Activated CD4-positive, alpha-beta T cell treated with anti-CD3 and anti-CD28 coated beads for 1 hour (primary cell): ENCODE measurements around the gene GNS.

Experiments used
- DNase-seq: peaks from one replicate; pipeline ENCODE4 v3.0.0-alpha.2; 2020

Gene GNS

DNA sequence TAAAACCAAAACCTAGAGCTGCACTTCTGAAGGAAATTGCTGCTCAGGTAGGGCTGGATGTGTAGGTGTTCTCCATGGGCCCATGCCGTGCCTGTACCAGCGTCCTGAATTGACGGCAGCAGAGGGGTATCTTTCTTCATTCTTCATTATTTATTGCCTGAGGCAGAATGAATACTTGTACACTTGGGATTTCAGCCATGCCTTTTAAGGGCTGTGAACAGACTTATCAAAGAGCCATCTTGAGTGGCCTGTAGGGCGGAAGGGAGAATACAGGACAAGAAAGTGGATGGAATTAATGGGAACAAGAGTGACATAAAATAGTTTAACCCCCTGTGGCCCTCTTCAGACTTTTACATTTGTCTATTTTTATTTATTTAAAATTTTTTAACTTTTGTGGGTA is 87.5 kb downstream of the GNS start:
- no peak for DNase-seq

DNA sequence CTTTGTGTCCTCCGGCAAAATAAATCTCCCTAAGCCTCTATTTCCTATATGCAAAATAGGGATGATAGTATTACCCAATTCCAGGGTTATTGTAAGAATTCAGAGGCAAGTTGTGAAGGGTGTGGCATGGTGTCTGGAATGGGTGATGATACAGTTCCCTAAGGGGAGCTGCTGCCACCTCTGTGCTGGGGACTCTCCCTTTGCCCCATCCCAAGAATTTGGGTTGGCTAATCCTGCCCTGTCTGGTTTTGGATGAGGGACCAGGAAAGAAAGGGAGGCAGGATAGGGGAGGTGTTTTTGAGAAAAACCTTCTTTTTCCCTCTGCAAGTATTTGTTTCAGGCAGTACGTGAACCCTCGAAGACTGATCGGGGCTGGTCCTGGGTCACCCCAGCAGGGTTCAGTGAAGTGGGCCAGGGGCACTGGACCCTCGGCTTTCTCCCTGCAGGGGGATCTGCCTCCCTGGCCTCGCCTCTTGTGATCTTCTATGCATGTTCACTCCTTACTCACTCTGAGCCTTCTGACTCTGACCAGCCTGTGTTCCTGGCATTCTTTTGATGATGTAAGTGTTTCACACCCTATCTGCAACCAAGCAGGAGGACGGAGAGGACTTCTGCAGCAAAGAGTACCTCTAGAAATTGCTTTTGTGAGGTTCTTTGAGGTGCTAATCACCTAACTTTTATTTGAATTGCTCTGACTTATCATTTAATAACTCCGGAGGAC is 88.1 kb downstream of the GNS start:
- DNase-seq: no peak

DNA sequence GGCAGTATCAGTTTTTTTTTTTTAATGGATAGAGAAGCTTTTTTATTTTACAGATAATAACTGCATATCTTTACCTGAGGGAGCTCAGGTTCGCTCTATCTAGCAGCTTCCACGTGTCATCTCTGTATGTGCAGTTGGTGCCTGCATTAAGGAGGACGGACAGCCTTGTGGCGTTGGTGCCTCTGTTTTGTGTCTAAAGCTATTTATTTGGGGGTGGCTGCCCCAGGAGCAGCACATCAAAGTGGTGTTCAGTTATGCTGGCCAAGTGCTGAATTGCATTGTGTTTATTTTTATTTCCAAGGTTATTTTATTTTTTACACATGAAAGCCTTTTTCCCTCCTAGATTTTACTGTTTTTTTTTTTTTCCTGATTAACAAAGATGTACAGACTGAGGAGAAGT is 89.2 kb downstream of the GNS start:
- no peak for DNase-seq

DNA sequence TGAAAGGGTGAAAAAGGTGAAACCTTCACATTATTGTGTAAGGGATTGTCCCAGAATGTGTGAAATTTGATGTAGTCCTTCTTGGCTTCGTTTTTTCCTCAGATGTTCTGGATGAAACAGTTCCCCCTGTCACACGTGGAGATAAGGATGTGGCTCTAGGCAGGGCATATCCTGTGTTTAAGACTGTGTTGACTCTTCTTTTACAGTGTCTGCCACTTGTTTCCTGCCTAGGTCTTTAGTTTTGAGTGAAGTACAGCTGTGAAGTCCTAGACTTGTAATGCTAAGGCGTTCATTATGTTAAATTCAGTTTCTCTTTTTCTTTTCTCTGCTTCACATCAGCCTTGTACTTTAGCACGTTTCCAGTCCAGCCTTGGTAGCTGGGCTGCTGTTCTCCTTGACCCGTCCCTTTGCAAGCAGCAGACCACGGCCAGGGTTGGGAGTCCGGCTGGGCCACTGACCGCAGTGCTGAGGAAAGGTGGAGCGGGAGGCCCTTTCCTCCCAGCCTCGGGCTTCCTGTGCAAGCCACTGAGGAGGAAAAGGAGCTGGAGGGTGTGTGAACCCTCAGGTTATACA is 89.8 kb downstream of the GNS start:
- DNase-seq: peak; percentile 24

DNA sequence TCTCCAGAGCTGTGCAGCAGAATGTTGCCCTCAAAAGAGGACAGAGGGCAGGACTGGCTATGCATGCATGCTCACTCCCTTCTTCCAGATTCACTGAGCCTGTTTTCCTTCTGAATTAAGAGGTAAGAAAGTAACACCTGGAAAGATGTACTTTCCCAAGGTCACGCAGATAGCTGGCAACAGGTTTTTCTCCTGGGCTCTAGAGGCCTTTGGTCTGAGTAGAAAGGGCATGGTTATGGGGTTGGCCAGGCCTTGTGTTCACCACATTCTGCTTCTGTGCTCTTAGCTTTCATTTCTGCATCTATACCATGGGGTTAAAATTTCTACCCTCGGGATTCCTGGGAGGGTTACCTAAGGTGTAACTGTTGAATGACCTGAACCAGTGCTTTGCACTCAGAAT is 91.4 kb downstream of the GNS start:
- no peak for DNase-seq

DNA sequence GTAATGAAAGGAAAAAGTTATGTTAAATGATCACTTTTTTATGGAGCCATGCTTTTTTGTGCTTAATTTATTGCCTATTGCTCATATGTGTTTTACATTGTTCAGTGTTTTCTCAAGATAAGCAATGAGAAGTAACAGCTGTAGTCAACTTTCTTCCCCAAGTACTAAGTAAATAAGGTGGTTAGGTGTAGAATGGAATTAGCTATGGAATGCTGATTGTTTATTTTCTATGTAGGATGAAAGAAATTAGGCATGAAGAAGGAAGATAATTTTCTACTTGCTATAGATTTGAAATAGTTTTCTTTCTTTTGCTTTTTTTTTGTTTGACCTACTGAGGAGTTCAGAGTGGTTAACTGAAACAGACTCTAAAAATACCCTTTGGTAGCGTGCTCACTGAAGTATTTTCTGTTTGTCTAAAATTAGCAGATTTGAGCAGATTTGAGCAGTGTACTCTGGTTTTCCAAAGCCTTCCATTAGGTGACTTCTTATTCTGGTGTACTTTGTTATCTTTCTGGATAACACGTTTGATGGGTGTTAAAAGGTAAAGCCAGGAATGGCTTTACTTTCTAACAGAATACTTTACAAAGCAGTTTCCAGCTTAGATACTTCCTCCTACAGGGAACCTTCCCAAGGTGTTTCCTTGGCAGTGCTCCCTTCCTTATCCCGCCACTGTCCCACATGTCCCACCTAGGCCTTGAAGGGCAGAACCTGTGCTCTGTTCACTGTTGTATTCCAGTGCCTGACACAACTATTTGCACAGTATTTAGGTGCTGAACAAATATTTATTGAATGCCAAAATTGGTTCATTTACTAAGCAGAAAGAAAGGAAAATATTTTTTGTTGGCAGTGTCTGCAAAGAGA is 92.9 kb downstream of the GNS start:
- DNase-seq: no peak

DNA sequence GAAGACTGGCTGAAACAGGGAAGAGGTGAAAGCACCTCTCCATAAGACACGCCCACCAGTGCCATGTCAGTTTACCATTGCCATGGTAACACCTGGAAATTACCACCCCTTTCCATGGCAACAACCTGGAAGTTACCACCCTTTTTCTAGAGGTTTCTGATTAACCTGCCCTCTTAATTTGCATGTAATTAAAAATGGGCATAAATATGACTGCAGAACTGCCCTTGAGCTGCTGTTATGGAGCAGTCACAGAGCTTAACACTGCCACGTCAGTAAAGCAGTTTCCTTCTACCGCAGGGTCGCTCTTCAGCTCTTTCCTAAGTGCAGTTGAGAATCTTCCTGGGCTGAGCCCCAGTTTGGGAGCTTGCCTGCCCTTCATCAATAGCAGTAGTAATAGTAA is 93.7 kb downstream of the GNS start:
- DNase-seq: no peak
